ENCODE data around the gene TMEM272.
"Not testable (repeated sequence)": the region's sequence is repeated elsewhere in the genome, so short reads cannot be mapped to it uniquely, and the experiment has no call there.

TMEM272 gene

GRCh38 chr13:51834581-51835171 is 10.3 kb downstream of the TMEM272 start:
- TF ChIP-seq TAF1 (IDR thresholded peaks at IDR 0.05; ENCODE audit: borderline replicate concordance, low read depth, low read length) = no peak
- TF ChIP-seq POLR2A (IDR thresholded peaks at IDR 0.05; ENCODE audit: low read depth, low read length) = no peak
- no peak for TF ChIP-seq POLR2AphosphoS5 (IDR thresholded peaks at IDR 0.05; ENCODE audit: low read depth, low read length)
- FAIRE-seq (no peak), DNase-seq (ENCODE audit: insufficient read length) (no peak)

GRCh38 chr13:51833980-51834379 is 11.0 kb downstream of the TMEM272 start:
- no peak for DNase-seq (ENCODE audit: insufficient read length)
- FAIRE-seq = no peak
- no peak for TF ChIP-seq TAF1 (IDR thresholded peaks at IDR 0.05; ENCODE audit: borderline replicate concordance, low read depth, low read length)
- TF ChIP-seq POLR2AphosphoS5 (IDR thresholded peaks at IDR 0.05; ENCODE audit: low read depth, low read length) = no peak
- TF ChIP-seq POLR2A (IDR thresholded peaks at IDR 0.05; ENCODE audit: low read depth, low read length) = no peak

- TF ChIP-seq POLR2A (IDR thresholded peaks at IDR 0.05; ENCODE audit: low read depth, low read length) (no peak), POLR2AphosphoS5 (IDR thresholded peaks at IDR 0.05; ENCODE audit: low read depth, low read length) (no peak), TAF1 (IDR thresholded peaks at IDR 0.05; ENCODE audit: borderline replicate concordance, low read depth, low read length) (no peak)
- peak; percentile 64 for FAIRE-seq
- peak; percentile 37 for DNase-seq (ENCODE audit: insufficient read length)
Observed at GRCh38 chr13:51832471-51833152, 12.4 kb downstream of the TMEM272 start.

- TF ChIP-seq TAF1 (IDR thresholded peaks at IDR 0.05; ENCODE audit: borderline replicate concordance, low read depth, low read length) = no peak
- no peak for TF ChIP-seq POLR2AphosphoS5 (IDR thresholded peaks at IDR 0.05; ENCODE audit: low read depth, low read length)
- no peak for TF ChIP-seq POLR2A (IDR thresholded peaks at IDR 0.05; ENCODE audit: low read depth, low read length)
- FAIRE-seq = no peak
- no peak for DNase-seq (ENCODE audit: insufficient read length)
Observed at GRCh38 chr13:51831519-51831918, 13.5 kb downstream of the TMEM272 start.

GRCh38 chr13:51829568-51829899 is 15.4 kb downstream of the TMEM272 start:
- no peak for DNase-seq (ENCODE audit: insufficient read length)
- no peak for TF ChIP-seq TAF1 (IDR thresholded peaks at IDR 0.05; ENCODE audit: borderline replicate concordance, low read depth, low read length)
- TF ChIP-seq POLR2A (IDR thresholded peaks at IDR 0.05; ENCODE audit: low read depth, low read length) = no peak
- TF ChIP-seq POLR2AphosphoS5 (IDR thresholded peaks at IDR 0.05; ENCODE audit: low read depth, low read length) = no peak
- FAIRE-seq = no peak

- TF ChIP-seq POLR2A (IDR thresholded peaks at IDR 0.05; ENCODE audit: low read depth, low read length) (no peak), POLR2AphosphoS5 (IDR thresholded peaks at IDR 0.05; ENCODE audit: low read depth, low read length) (no peak), TAF1 (IDR thresholded peaks at IDR 0.05; ENCODE audit: borderline replicate concordance, low read depth, low read length) (no peak)
- DNase-seq (ENCODE audit: insufficient read length) = no peak
- no peak for FAIRE-seq
Observed at GRCh38 chr13:51828730-51829567, 16.0 kb downstream of the TMEM272 start.

- TF ChIP-seq TAF1 (IDR thresholded peaks at IDR 0.05; ENCODE audit: borderline replicate concordance, low read depth, low read length) = no peak
- TF ChIP-seq POLR2A (IDR thresholded peaks at IDR 0.05; ENCODE audit: low read depth, low read length) = no peak
- TF ChIP-seq POLR2AphosphoS5 (IDR thresholded peaks at IDR 0.05; ENCODE audit: low read depth, low read length) = no peak
- no peak for FAIRE-seq
- no peak for DNase-seq (ENCODE audit: insufficient read length)
Observed at GRCh38 chr13:51827254-51827653, 17.7 kb downstream of the TMEM272 start.

- TF ChIP-seq TAF1 (IDR thresholded peaks at IDR 0.05; ENCODE audit: borderline replicate concordance, low read depth, low read length) (no peak), POLR2AphosphoS5 (IDR thresholded peaks at IDR 0.05; ENCODE audit: low read depth, low read length) (no peak), POLR2A (IDR thresholded peaks at IDR 0.05; ENCODE audit: low read depth, low read length) (no peak)
- FAIRE-seq (no peak), DNase-seq (ENCODE audit: insufficient read length) (no peak)
Observed at GRCh38 chr13:51826606-51827005, 18.4 kb downstream of the TMEM272 start.

GRCh38 chr13:51825681-51826254 is 19.2 kb downstream of the TMEM272 start:
- FAIRE-seq (no peak), DNase-seq (ENCODE audit: insufficient read length) (no peak)
- TF ChIP-seq POLR2A (IDR thresholded peaks at IDR 0.05; ENCODE audit: low read depth, low read length) (no peak), POLR2AphosphoS5 (IDR thresholded peaks at IDR 0.05; ENCODE audit: low read depth, low read length) (no peak), TAF1 (IDR thresholded peaks at IDR 0.05; ENCODE audit: borderline replicate concordance, low read depth, low read length) (no peak)

GRCh38 chr13:51825165-51825592 is 19.8 kb downstream of the TMEM272 start:
- DNase-seq (ENCODE audit: insufficient read length) (no peak), FAIRE-seq (peak; percentile 33)
- no peak for TF ChIP-seq TAF1 (IDR thresholded peaks at IDR 0.05; ENCODE audit: borderline replicate concordance, low read depth, low read length)
- TF ChIP-seq POLR2A (IDR thresholded peaks at IDR 0.05; ENCODE audit: low read depth, low read length) = no peak

GRCh38 chr13:51824712-51825111 is 20.3 kb downstream of the TMEM272 start:
- DNase-seq (ENCODE audit: insufficient read length); FAIRE-seq: not testable (repeated sequence)

All from GM12892 (cell line).